GM12874 (cell line): ENCODE results near the gene SOX13.

Experiments used
- TF ChIP-seq, protein P1 (sequence below): IDR thresholded peaks from 2 replicates; pipeline ENCODE4 v1.5.1; 2011; ENCODE audit warnings: low read depth, mild to moderate bottlenecking, control low read depth, low read length, moderate library complexity; ENCODE audit not compliant: insufficient read depth

Gene SOX13

DNA sequence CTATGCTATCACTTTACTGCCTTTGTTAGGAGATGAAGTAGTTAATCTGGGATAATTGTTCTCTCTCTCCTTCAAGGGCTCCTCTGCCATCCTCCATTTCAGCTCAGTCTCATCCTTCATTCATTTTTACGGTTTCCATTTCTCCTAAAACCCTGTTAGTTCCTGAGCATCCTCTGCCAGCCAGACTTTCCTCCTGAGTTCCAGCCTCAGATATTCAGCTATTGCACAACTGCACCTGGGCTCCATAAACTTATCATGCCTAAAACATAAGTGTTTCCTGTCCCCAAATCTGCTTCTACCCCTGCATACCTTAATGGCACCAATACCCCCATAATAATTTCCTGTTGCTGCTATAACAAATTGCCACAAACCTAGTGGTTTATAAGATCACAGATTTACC is 39.6 kb upstream of the SOX13 start:
- TF ChIP-seq, protein P1, sequence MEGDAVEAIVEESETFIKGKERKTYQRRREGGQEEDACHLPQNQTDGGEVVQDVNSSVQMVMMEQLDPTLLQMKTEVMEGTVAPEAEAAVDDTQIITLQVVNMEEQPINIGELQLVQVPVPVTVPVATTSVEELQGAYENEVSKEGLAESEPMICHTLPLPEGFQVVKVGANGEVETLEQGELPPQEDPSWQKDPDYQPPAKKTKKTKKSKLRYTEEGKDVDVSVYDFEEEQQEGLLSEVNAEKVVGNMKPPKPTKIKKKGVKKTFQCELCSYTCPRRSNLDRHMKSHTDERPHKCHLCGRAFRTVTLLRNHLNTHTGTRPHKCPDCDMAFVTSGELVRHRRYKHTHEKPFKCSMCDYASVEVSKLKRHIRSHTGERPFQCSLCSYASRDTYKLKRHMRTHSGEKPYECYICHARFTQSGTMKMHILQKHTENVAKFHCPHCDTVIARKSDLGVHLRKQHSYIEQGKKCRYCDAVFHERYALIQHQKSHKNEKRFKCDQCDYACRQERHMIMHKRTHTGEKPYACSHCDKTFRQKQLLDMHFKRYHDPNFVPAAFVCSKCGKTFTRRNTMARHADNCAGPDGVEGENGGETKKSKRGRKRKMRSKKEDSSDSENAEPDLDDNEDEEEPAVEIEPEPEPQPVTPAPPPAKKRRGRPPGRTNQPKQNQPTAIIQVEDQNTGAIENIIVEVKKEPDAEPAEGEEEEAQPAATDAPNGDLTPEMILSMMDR = no peak

DNA sequence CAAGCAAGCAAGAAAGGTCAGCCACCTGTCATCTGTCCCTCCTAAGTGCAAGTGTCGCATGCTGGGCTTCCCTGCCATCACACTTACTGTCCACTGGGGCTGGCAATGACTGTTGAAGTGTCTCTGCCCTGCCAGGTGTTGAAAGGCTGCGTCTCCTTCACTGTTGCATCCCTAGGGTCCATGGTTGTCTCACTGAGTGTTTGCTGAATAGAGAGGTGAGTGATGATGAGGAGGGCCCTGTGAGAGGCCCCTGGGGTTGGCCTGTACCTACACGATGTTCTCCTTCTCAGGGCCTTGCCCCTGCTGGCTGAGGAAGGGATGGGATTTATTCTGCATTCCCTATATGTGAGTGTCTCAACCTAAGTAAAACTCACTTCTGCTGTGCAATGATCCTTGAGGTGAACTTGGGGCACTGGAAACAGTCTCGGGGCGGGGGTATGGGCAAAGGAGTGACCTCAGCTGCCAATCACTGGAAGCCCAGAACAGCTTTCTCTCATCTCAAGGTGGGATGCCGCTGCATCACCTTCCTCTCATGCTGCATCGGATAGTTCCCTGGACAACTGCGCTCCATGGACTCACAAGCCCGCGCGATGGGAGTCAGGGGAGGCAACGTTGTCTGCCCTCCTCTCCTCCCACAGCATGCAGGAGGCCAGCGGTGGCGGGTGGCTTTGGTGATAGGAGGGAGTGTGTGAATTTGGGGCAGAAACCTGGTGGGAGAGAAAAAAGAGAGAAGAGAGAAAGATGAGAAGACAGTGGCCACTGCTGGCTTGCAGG is 35.8 kb upstream of the SOX13 start:
- TF ChIP-seq, protein P1 = no peak

DNA sequence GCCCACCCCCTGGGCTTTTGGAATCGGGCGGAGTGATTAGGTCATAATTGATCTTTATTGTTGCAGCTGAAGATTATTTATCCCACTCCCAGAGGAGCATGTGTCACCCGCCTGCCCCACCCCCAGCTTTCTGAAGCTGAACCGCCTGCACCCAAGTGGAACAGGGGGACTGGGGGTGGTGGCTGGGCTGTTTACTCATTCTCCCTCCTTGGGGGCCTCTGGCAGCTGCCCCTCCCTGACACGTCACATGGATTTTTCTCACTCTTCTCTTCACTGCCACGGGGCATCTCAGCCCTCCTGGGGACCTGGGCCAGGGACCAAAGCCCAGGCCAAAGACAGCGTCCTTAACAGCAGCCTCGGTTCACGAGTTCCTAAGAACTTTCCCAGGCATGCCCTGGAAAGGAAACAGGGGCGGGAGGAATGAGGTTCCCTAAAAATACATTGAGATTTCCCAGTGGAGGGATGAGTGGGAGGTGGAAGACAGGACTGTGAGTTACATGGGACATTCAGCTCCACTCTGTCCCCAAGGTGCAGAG is 31.6 kb upstream of the SOX13 start:
- TF ChIP-seq, protein P1 = no peak

DNA sequence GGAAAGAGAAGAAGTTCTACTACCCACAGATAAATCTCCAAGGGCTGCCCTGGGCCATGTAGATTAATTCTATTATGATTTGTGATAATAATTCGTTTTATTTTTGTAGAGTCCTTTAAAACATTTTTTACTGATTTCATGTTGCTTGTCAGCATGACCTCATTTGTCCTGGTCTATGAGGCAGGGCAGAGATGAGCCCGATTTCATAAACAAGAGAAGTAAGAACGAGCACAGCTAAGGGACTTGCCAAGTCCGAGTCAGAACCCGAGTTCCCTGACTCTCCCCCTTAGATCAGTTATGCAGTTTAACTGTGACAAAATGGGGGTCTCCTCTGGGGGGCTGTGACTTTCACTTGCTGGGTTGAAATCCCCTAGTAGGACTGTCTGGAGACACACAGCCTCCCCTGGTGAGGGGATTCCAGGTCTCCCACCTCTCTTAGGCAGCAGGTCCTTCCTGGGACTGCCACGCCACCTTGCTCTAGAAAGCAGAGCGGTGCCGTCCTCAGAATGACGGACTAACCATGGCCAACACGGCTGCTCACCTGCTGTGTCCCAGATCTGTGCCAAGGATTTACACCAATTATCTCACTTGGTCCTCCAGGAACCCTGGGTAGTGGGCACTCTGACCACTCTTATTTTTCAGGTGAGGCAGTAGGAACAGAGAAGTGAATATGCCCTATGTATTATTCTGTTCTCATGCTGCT is 31.0 kb upstream of the SOX13 start:
- TF ChIP-seq, protein P1 = no peak

DNA sequence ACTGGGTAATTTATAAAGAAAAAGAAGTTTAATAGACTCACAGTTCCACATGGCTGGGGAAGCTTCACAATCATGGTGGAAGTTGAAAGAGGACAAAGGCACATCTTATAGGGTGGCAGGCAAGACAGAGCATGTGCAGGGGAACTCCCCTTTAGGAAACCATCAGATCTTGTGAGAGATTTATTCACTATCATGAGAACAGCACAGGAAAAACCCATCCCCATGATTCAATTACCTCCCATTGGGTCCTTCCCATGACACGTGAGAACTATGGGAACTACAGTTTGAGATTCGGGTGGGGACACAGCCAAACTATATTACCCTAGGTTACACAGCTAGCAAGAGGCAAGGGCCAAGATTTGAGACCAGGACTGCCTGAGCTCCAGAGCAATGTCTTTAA is 30.4 kb upstream of the SOX13 start:
- TF ChIP-seq, protein P1 = no peak

DNA sequence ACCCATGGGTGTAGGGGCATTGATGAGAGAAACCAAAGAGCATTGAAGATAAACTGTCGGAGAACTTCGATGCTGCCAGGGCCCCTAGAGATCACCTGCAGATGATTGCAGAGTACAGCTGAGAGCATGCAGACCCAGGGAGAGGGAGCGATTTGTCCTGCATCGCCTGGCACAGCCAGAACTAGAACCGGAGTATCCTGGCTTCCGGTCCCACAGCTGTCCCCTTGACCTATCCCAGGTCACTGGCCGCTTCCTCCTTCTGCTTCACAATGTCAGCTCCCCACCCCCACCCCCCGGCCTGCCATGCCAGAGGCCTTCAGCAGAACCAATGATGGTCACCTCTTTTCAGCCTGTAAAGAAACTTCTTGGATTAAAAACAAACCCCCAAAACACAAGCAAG is 29.2 kb upstream of the SOX13 start:
- TF ChIP-seq, protein P1 = no peak

DNA sequence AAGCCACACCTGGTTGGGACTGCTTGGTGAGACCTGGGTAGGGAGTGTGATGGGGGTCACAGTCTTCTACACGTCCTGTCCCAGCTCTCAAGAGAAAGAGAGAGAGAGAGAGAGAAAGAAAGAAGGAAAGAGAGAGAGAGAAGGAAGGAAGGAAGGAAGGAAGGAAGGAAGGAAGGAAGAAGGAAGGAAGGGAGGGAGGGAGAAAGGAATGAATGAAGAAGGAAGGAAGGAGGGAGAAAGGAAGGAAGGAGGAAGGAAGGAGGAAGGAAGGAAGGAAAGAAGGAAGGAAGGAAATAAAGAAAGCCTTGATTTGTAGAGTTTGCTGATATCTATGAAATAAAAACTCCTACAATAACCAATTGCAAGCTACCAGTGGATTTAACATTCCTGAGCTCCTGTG is 28.5 kb upstream of the SOX13 start:
- TF ChIP-seq, protein P1 = no peak
